ENCODE data around the gene AKAP13.

GRCh38 chr15:85598219-85598618 lies 217.8 kb downstream of the AKAP13 start:
- no peak for TF ChIP-seq CTCF (IDR thresholded peaks at IDR 0.05)
- no peak for TF ChIP-seq POLR2A (IDR thresholded peaks at IDR 0.05)

Data from esophagus squamous epithelium (tissue), 4 donors.